Anterior cingulate cortex (tissue), 58 donors: ENCODE results near the gene SLC16A5.
"Not testable (repeated sequence)": the region's sequence is repeated elsewhere in the genome, so short reads cannot be mapped to it uniquely, and the experiment has no call there.

Experiments used
- DNase-seq, 58 donors: peaks; one replicate each; lab custom pipeline; 2025; lab: John Stamatoyannopoulos, UW

The SLC16A5 gene

DNA sequence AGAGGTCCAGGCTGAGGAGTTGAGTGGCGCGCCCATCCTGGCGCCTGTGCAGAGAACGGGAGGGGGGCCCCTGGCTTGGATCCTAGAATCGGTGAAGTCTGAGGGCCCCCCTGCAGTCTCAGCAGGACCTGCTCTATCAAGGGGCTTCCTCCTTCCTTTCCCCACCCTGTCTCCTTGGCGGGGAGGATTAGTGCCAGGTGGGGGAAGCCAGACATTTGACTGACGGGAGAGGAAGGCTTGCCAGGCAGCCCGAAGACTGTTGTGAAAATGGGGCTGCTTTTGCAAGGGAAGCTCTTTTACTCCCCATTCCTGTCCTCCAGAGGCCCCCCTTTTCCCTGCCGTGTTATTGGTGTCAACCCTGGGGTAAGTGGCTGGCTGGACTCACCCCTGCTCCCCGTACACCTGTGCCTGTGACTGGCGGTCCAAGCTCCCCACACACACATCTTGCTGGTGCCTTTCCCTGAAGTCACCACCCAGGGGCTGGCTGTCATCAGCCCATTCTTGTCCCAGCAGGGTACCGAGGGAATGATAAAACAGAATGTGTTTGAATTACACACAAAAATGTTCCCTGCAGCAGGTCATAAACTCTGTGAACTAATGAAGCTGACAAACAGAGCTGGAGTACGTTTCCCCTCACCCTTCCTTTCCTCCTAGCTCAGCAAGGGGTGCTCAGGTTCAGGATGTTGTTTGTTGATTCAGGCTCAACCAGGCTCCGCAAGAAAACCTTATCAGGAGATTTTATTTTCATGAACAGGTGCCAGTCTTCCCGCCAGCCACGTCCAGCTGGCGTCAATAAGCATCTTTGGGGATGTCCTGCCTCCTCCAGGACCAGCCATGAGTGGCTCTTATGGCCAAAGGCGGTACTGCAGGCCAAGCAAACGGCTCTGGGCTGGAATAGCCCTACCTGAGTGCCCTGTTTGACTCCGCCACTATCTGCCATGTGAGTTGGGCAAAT, 17.6 kb downstream of the SLC16A5 start:
- peak in 5 of 58 donors; percentile 5 to 23 (median 17) for DNase-seq

DNA sequence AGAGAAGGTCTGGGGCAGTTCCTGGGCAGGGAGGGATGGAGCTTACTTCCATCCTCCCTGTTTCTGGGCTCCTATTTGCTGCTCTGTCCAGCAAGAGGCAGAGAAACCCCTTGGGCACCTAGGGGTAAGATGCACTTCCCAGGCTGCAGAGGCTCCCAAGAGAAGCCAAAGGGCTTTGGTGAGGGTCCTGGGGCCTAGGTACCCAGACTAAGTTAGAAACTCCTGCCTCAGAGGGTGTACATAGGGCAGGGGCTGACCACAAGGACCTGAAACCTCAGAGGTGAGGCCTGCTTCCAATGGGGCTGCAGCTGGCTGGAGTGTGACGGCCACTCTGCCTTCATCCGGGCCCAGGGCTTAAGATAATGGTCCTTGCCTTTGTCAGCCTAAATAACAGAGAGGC, 20.4 kb downstream of the SLC16A5 start:
- DNase-seq, result no peak

DNA sequence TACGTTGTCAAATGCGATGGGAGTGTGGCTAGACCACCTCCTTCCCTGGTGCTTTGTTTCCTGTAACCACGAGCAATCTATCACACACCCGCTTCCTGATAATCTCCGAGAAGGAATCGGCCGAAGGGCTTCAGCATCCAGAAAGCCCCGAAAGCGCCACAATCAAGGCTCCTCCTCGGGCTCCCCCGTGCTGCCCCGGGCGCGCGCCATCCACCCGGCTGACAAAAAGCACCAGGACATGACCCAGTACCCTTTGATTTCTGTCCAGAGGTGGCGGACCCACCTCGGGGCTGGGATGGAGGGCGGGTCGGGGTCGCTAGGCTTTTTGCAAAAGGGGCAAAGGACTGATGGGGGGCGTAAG, 21.3 kb downstream of the SLC16A5 start:
- DNase-seq, result no peak

- peak in 56 of 58 donors; percentile 24 to 94 (median 78) for DNase-seq
These were observed 21.9 kb downstream of the SLC16A5 start, which contains the start of gene ARMC7 for GRCh38 chr17:75109407-75110233. ARMC7 (plus strand) TSS chr17:75109969; CDS start chr17:75110289, 320 bp downstream.

DNA sequence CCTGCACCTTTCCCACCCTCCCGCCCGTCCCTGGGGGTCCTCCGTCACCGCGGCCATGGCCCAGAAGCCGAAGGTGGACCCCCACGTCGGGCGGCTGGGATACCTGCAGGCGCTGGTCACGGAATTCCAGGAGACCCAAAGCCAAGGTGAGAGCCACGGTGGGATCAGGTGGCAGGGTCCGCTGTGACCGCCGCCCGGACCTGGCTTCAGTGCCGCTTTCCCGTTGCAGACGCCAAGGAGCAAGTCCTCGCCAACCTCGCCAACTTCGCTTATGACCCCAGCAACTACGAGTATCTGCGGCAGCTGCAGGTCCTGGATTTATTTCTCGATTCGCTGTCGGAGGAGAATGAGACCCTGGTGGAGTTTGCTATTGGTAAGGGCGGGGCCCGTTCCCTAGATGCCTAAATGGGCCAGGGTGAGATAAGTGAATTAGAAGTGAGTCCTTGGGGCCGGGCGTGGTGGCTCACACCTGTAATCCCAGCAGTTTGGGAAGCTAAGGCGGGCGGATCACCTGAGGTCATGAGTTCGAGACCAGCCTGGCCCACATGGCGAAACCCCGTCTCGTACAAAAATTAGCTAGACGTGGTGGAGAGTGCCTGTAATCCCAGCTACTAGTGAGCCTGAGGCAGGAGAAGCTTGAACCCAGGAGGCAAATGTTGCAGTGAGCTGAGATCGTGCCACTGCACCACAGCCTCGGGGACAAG, 22.6 kb downstream of the SLC16A5 start:
- peak in 1 of 58 donors; percentile 35 for DNase-seq

- no peak for DNase-seq
These were observed 24.1 kb downstream of the SLC16A5 start for GRCh38 chr17:75111777-75112335.

- DNase-seq, result peak in 56 of 58 donors; percentile 47 to 94 (median 78)
These were observed 26.2 kb downstream of the SLC16A5 start for GRCh38 chr17:75113798-75114551.

DNA sequence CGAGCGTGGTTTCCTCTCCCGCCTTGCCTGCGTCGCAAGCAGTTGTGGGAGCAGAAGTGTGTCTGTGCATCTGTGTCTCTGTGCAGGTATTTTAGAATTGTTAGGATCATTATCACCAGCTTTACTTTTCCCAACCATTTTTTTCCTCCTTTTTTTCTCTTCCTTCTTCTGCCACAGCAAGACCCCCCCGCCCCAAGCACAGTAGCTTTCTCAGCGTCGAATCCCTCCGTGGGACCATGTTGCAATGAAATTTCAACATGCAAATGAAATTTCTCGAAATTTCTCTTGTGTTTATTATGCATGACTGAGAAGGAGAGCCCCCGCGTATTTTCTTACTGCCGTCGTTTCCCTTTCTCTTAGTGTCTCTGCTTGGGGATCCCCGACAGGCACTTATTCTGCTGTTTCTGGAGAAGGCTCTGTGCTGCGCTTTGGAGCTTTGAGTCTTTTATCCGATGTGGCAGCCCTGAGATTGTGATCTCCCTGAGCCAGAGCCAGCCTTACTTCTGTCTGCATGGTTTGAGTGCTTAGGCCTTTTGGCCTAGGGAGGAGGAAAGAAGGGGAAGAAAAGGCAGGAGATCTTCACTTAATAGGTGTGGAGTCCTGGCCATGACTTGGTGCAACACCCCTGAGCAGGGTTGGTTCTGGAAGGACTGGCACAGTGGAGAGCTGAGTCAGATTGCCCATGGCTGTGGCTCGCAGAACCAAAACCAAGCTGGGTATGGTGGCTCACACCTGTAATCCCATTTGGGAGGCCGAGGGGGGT, 27.0 kb downstream of the SLC16A5 start:
- DNase-seq, result no peak

DNA sequence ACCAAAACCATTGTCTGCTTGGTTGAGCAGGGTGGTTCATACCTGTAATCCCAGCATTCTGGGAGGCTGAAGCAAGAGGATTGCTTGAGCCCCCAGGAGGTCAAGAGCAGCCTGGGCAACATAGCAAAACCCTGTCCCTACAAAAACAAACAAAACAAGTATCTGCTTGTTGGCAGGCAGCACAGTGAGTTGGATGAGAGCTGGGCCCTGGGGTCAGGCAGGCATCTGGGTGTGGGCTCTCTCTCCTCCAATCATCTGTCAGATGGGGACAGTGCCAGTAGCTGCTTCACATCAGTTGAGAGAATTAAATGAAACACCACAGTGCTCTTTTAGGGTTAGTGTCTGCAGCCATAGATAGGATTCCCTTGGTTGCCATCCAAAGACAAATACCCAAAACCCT, 27.8 kb downstream of the SLC16A5 start:
- DNase-seq, result no peak

DNA sequence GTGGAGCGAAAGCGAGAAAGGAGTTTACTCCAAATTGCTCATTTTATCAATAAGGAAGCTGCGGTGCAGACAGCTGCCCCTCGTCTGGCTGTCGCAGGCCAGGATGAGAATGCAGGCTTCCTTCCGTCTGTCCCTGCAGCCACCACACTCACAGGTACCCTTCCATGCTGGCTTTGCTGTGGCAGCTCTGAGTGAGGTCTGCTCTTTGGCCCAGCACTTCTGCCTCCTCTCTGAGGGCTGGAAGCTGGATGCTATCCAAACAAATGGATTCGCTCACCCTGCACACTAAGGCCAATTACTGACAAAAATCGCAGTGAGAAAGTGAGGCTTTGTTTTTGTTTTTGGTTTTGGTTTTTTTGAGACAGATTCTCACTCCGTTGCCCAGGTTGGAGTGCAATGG, 29.0 kb downstream of the SLC16A5 start:
- no peak for DNase-seq

DNA sequence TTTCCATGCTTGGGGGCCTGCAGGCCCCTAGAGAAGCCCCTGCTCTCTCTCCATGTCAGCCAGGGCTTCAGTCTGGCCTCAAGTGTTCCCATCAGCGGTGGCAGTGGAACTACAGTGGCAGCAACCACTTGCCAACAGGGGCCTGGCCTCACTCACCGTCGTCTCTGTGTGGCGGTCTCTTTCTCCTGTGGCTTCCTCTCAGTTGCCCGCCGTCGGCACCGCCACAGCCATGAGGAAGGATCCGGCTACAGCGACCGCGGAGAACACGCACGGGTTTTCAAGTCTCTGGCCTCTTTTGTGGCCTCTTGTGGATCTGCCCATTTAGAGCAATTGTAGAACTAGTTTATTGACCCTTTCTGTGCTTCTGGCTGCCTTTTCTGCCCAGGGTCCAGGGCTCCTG, 30.6 kb downstream of the SLC16A5 start:
- DNase-seq, result no peak

GRCh38 chr17:75124041-75124818, 36.5 kb downstream of the SLC16A5 start:
- DNase-seq, result peak in 2 of 58 donors; percentile 20 to 32

GRCh38 chr17:75124819-75125162, 37.0 kb downstream of the SLC16A5 start:
- DNase-seq, result no peak

GRCh38 chr17:75125984-75126383, 38.2 kb downstream of the SLC16A5 start:
- no peak for DNase-seq

DNA sequence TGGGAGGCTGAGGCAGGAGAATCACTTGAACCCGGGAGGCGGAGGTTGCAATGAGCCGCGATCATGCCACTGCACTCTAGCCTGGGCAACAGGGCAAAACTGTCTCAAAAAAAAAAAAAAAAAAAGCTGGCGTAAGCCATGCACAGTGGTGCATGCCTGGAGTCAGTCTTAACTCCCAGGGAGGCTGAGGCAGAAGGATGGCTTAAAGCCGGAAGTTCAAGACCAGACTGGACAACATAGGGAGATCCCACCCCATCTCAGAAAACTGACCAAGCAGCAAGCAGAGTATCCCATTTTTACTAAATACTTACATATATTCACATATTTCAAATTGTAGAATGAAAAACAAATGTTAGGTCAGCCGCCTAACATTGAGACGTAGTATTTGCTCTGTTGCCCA, 39.2 kb downstream of the SLC16A5 start:
- no peak for DNase-seq

- DNase-seq, result not testable (repeated sequence)
These were observed 40.2 kb downstream of the SLC16A5 start for GRCh38 chr17:75127936-75128335.

DNA sequence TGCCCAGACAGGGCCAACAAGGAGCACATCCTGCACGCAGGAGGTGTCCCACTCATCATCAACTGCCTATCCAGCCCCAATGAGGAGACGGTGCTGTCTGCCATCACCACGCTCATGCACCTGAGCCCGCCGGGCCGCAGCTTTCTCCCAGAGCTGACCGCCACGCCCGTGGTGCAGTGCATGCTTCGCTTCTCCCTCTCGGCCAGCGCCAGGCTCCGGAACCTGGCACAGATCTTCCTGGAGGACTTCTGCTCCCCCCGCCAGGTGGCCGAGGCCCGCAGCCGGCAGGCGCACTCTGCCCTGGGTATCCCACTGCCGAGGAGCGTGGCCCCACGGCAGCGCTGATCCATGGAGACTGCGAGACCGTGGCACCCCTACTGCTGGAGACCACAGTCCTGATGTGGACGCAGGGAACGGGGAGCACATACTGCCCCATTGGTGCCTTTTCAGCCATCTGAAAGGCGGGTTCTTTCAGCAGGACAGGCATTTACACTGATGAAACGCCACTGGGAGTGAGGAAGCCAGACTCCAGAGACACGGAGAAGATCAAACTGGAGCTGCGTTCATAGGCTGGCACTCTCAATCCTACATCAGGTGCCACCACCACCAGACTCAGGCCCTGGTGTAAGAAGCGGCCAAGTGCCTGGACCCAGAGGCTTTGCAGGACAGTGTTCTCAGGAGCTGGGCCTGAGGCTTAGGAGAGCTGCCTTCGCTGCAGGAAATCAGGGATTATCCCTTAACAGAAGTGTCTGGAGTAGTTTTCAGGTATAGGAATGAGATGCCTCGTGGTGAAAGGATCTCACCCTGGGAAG, 41.1 kb downstream of the SLC16A5 start:
- no peak for DNase-seq
